ENCODE data around the gene PRUNE1. TPM values are rescaled to one million over a fixed set of nuclear protein-coding genes. Genes with fewer than 3 reads are reported as not detected.

Gene PRUNE1
- total RNA-seq, 2 donors from 2014 or later: 20.4 to 21.5 TPM

GRCh38 chr1:151006327-151007052, 1.8 kb upstream of the PRUNE1 start, which contains the start of gene MINDY1:
Gene MINDY1 (minus strand): TSS chr1:151006902. CDS start chr1:151002617, 4,285 bp downstream.
- peak; percentile 34 for TF ChIP-seq CTCF (IDR thresholded peaks at IDR 0.05)
- H3K4me1 ChIP-seq: peaks cover 10% of the 10 kb centered on the region
- intact Hi-C loops (cut with DNase I): loop anchor here (5.0 kb wide), 1 partner anchor 51 kb away; the partner anchor contains the start of gene CDC42SE1

GRCh38 chr1:151007853-151008243, 401 bp upstream of the PRUNE1 start:
- intact Hi-C loops (cut with DNase I): loop anchor here (5.0 kb wide), 1 partner anchor 49 kb away; the partner anchor contains the start of gene CDC42SE1
- DNase-seq: no peak
- peak overlapping the region; percentile 31 to 92 for H3K9ac ChIP-seq (ENCODE audit: low read depth in 2 of 2, low read length in 2 of 2)
- peaks cover 10% of the 10 kb centered on the region for H3K4me1 ChIP-seq
- H3K36me3 ChIP-seq: no peaks in the 10 kb centered on the region
- H3K27me3 ChIP-seq: no peaks in the 10 kb centered on the region
- H3K27ac ChIP-seq: peak overlapping the region; percentile 91
- no peak for TF ChIP-seq CTCF (IDR thresholded peaks at IDR 0.05)
- H3K9me3 ChIP-seq: no peaks in the 10 kb centered on the region
- peak overlapping the region; percentile 56 for H3K4me3 ChIP-seq

More at GRCh38 chr1:151006327-151007052, 1.8 kb upstream of the PRUNE1 start, which contains the start of gene MINDY1:
- no peaks in the 10 kb centered on the region for H3K9me3 ChIP-seq
- peak; percentile 89 for DNase-seq
- peak within 1 kb of the TSS; percentile 56 for H3K4me3 ChIP-seq
- H3K36me3 ChIP-seq: no peaks in the 10 kb centered on the region
- H3K27me3 ChIP-seq: no peaks in the 10 kb centered on the region
- H3K9ac ChIP-seq (ENCODE audit: low read depth in 2 of 2, low read length in 2 of 2): peak within 1 kb of the TSS; percentile 82 to 92
- peak within 1 kb of the TSS; percentile 91 for H3K27ac ChIP-seq

- peak overlapping the region; percentile 56 for H3K4me3 ChIP-seq
- peak overlapping the region; percentile 70 to 92 for H3K9ac ChIP-seq (ENCODE audit: low read depth in 2 of 2, low read length in 2 of 2)
- no peaks in the 10 kb centered on the region for H3K27me3 ChIP-seq
- H3K36me3 ChIP-seq: no peaks in the 10 kb centered on the region
- intact Hi-C loops (cut with DNase I): loop anchor here (5.0 kb wide), 1 partner anchor 48 kb away; the partner anchor contains the start of gene CDC42SE1
- peaks cover 10% of the 10 kb centered on the region for H3K4me1 ChIP-seq
- H3K9me3 ChIP-seq: no peaks in the 10 kb centered on the region
- TF ChIP-seq CTCF (IDR thresholded peaks at IDR 0.05): no peak
- no peak for DNase-seq
- peak overlapping the region; percentile 91 for H3K27ac ChIP-seq
These were observed 948 bp downstream of the PRUNE1 start for GRCh38 chr1:151009206-151009587.

- Histone ChIP-seq H3K9me3 (no peaks in the 10 kb centered on the region), H3K9ac (ENCODE audit: low read depth in 2 of 2, low read length in 2 of 2) (peak overlapping the region in 1 of 2 donors; percentile 92), H3K27ac (no peak overlapping the region), H3K36me3 (no peaks in the 10 kb centered on the region), H3K27me3 (no peaks in the 10 kb centered on the region), H3K4me1 (peaks cover 10% of the 10 kb centered on the region), H3K4me3 (no peak overlapping the region)
- no peak for TF ChIP-seq CTCF (IDR thresholded peaks at IDR 0.05)
- no peak for DNase-seq
- intact Hi-C loops (cut with DNase I): loop anchor here (5.0 kb wide), 1 partner anchor 47 kb away; the partner anchor contains the start of gene CDC42SE1
These were observed 1.6 kb downstream of the PRUNE1 start for GRCh38 chr1:151009674-151010345.

- Histone ChIP-seq H3K9me3 (no peaks in the 10 kb centered on the region), H3K27ac (no peak overlapping the region), H3K4me1 (peaks cover 10% of the 10 kb centered on the region), H3K9ac (ENCODE audit: low read depth in 2 of 2, low read length in 2 of 2) (no peak overlapping the region), H3K27me3 (no peaks in the 10 kb centered on the region), H3K36me3 (no peaks in the 10 kb centered on the region), H3K4me3 (no peak overlapping the region)
- no peak for TF ChIP-seq CTCF (IDR thresholded peaks at IDR 0.05)
- intact Hi-C loops (cut with DNase I): no loop called here
- DNase-seq: no peak
These were observed 2.1 kb downstream of the PRUNE1 start for GRCh38 chr1:151010346-151010726.

Measured in colonic mucosa (tissue), 4 donors.